ENCODE results near the gene JAKMIP2. TPM values are rescaled to one million over a fixed set of nuclear protein-coding genes. Genes with fewer than 3 reads are reported as not detected.

Gene JAKMIP2
- total RNA-seq, 1 donor from 2014 or later, result 1.8 TPM

- no peaks in the 10 kb centered on the region for H3K36me3 Mint-ChIP-seq (ENCODE audit: unreplicated experiment)
- no peak for DNase-seq (ENCODE audit: extremely low spot score, unreplicated experiment)
- peak overlapping the region; percentile 51 for H3K27ac Mint-ChIP-seq (ENCODE audit: unreplicated experiment)
- H3K9me3 Mint-ChIP-seq (ENCODE audit: unreplicated experiment), result no peaks in the 10 kb centered on the region
- TF ChIP-seq CTCF (IDR thresholded peaks at IDR 0.05), result no peak
- H3K4me1 Mint-ChIP-seq (ENCODE audit: unreplicated experiment), result peaks cover 56% of the 10 kb centered on the region
- no peaks in the 10 kb centered on the region for H3K27me3 Mint-ChIP-seq (ENCODE audit: unreplicated experiment)
- H3K4me3 Mint-ChIP-seq (ENCODE audit: unreplicated experiment), result no peak overlapping the region
These were observed 243.5 kb downstream of the JAKMIP2 start for GRCh38 chr5:147539053-147539452.

- H3K9me3 Mint-ChIP-seq (ENCODE audit: unreplicated experiment), result no peaks in the 10 kb centered on the region
- no peak overlapping the region for H3K4me3 Mint-ChIP-seq (ENCODE audit: unreplicated experiment)
- no peaks in the 10 kb centered on the region for H3K27me3 Mint-ChIP-seq (ENCODE audit: unreplicated experiment)
- H3K4me1 Mint-ChIP-seq (ENCODE audit: unreplicated experiment), result peaks cover 56% of the 10 kb centered on the region
- TF ChIP-seq CTCF (IDR thresholded peaks at IDR 0.05), result no peak
- no peak for DNase-seq (ENCODE audit: extremely low spot score, unreplicated experiment)
- peak overlapping the region; percentile 51 for H3K27ac Mint-ChIP-seq (ENCODE audit: unreplicated experiment)
- H3K36me3 Mint-ChIP-seq (ENCODE audit: unreplicated experiment), result no peaks in the 10 kb centered on the region
These were observed 244.3 kb downstream of the JAKMIP2 start for GRCh38 chr5:147538236-147538635.

Other genes with a start within 250 kb of the JAKMIP2 start
- gene SPINK1, start 48.9 kb upstream of the JAKMIP2 start, total RNA-seq, result not detected in 2 replicates
- not detected in 2 replicates for gene SCGB3A2, start 96.0 kb upstream of the JAKMIP2 start, total RNA-seq
- gene C5orf46, start 123.8 kb upstream of the JAKMIP2 start, total RNA-seq, result not detected in 2 replicates

Data from osteocyte (in vitro differentiated cells).